Activated gamma-delta T cell treated with anti-CD3 and anti-CD28 coated beads, Interleukin-2, amount 50 U/mL, for 16 hours (primary cell): ENCODE results near the gene DPY19L3.
"Not testable (repeated sequence)": the region's sequence is repeated elsewhere in the genome, so short reads cannot be mapped to it uniquely, and the experiment has no call there.

Experiments
- DNase-seq: peaks from one replicate; pipeline ENCODE4 v3.0.0-alpha.2; 2020; ENCODE audit warnings: low read depth

The DPY19L3 gene

GRCh38 chr19:32405431-32406160 lies at the start of gene DPY19L3:
DPY19L3 (plus strand) TSS chr19:32405770; CDS start chr19:32408254, 2,484 bp downstream.
- DNase-seq, result peak; percentile 86

- DNase-seq, result no peak
These were observed 47.9 kb upstream of the DPY19L3 start for GRCh38 chr19:32357720-32358119.

- DNase-seq, result no peak
These were observed 47.2 kb upstream of the DPY19L3 start for GRCh38 chr19:32358321-32358720.

- DNase-seq, result no peak
These were observed 46.0 kb upstream of the DPY19L3 start for GRCh38 chr19:32359581-32359980.

GRCh38 chr19:32361574-32362317 lies 43.8 kb upstream of the DPY19L3 start:
- no peak for DNase-seq

GRCh38 chr19:32362318-32362691 lies 43.3 kb upstream of the DPY19L3 start:
- DNase-seq, result no peak

GRCh38 chr19:32363175-32363574 lies 42.4 kb upstream of the DPY19L3 start:
- DNase-seq, result no peak

- DNase-seq, result no peak
These were observed 41.9 kb upstream of the DPY19L3 start for GRCh38 chr19:32363632-32364031.

GRCh38 chr19:32364040-32364439 lies 41.5 kb upstream of the DPY19L3 start:
- no peak for DNase-seq

- no peak for DNase-seq
These were observed 38.5 kb upstream of the DPY19L3 start for GRCh38 chr19:32367063-32367462.

- no peak for DNase-seq
These were observed 37.5 kb upstream of the DPY19L3 start for GRCh38 chr19:32367948-32368536.

GRCh38 chr19:32368787-32369186 lies 36.8 kb upstream of the DPY19L3 start:
- no peak for DNase-seq

- no peak for DNase-seq
These were observed 32.6 kb upstream of the DPY19L3 start for GRCh38 chr19:32372726-32373517.

- no peak for DNase-seq
These were observed 31.8 kb upstream of the DPY19L3 start for GRCh38 chr19:32373585-32374295.

GRCh38 chr19:32374362-32374761 lies 31.2 kb upstream of the DPY19L3 start:
- not testable (repeated sequence) for DNase-seq

GRCh38 chr19:32377088-32377487 lies 28.5 kb upstream of the DPY19L3 start:
- not testable (repeated sequence) for DNase-seq

- no peak for DNase-seq
These were observed 25.3 kb upstream of the DPY19L3 start for GRCh38 chr19:32380269-32380668.

- no peak for DNase-seq
These were observed 17.7 kb upstream of the DPY19L3 start for GRCh38 chr19:32387701-32388392.

GRCh38 chr19:32388393-32388855 lies 17.1 kb upstream of the DPY19L3 start:
- no peak for DNase-seq

- no peak for DNase-seq
These were observed 12.7 kb upstream of the DPY19L3 start for GRCh38 chr19:32392901-32393300.
